Esophagus squamous epithelium (tissue), 5 donors: ENCODE results near the gene LOXL1. TPM values are rescaled to one million over a fixed set of nuclear protein-coding genes. Genes with fewer than 3 reads are reported as not detected.

Source experiments
- DNase-seq: peaks from one replicate; lab custom pipeline; 2025; lab: John Stamatoyannopoulos, UW
- H3K27ac ChIP-seq, 4 donors: fragments of 200-600 bp; sonication (generic); one replicate each; pipeline ENCODE4 v1.5.1; 2016 to 2019; ENCODE audit warnings: mild to moderate bottlenecking in 1 of 4
- H3K27me3 ChIP-seq, 4 donors: fragments of 200-600 bp; sonication (generic); 1 replicate in 3 of 4; 2 replicates in 1 of 4; pipeline versions ENCODE4 v1.5.1 to v1.6.0; 2017 to 2021; ENCODE audit warnings: antibody characterized with exemption in 1 of 4
- H3K36me3 ChIP-seq, 3 donors: fragments of 200-600 bp; sonication (generic); one replicate each; pipeline ENCODE4 v1.5.1; 2016 to 2019
- H3K4me1 ChIP-seq, 3 donors: fragments of 200-600 bp; sonication (generic); one replicate each; pipeline ENCODE4 v1.5.1; 2017 to 2019
- H3K4me3 ChIP-seq, 4 donors: fragments of 200-600 bp; sonication (generic); 1 replicate in 3 of 4; 2 replicates in 1 of 4; pipeline ENCODE4 v1.5.1; 2016 to 2019; ENCODE audit warnings: mild to moderate bottlenecking in 2 of 4, moderate library complexity in 1 of 4
- H3K9me3 ChIP-seq, 3 donors: fragments of 200-600 bp; sonication (generic); one replicate each; pipeline ENCODE4 v1.5.1; 2016 to 2019
- CTCF ChIP-seq, 6 experiments: fragments of 450-650 bp in 4 of 6; fragments of 200-600 bp in 2 of 6; sonication (generic) in 2 of 6; IDR thresholded peaks; one replicate each; pipeline ENCODE4 v1.5.1; 2016 to 2019; ENCODE audit warnings: antibody characterized with exemption in 6 of 6, mild to moderate bottlenecking in 4 of 6, moderate library complexity in 4 of 6
- POLR2A ChIP-seq, 4 donors: fragments of 450-650 bp; IDR thresholded peaks; one replicate each; pipeline ENCODE4 v1.6.1; 2017; ENCODE audit warnings: antibody characterized with exemption in 4 of 4, mild to moderate bottlenecking in 4 of 4, moderate library complexity in 3 of 4
- WGBS, 2 donors: methylation state at CpG; one replicate each; pipeline ENCODE4 v1.1.5; 2018; 5-methylcytosine and 5-hydroxymethylcytosine counted together
- intact Hi-C: fragments of 100-400 bp; cut with DNase I; formaldehyde crosslinking; loops from one replicate; pipeline ENCODE4 v1.15.0; 2022
- total RNA-seq, 4 donors: library from RNA; depleted of rRNA; stranded (reverse); fragments of >200 nt; gene quantifications; one replicate each; pipeline ENCODE4 v1.1.0, GENCODE V29; 2016
- donor health status: DM: yes; HTN: yes; CAD: no.

The LOXL1 gene
- total RNA-seq, 4 donors from 2014 or later = 4.3 to 7.7 (median 6.3) TPM

GRCh38 chr15:73996267-73996666 is 70.0 kb downstream of the LOXL1 start:
- 19 to 23% methylated on average over 2 of the region's 2 CpGs for WGBS, 2 donors
- Histone ChIP-seq H3K4me1 (peaks cover 48 to 90% (median 61%) of the 10 kb centered on the region in 3 donors), H3K36me3 (peaks cover 0 to 35% (median 4%) of the 10 kb centered on the region in 3 donors), H3K4me3 (peak overlapping the region in 3 of 4 donors; percentile 70 to 95 (median 90)), H3K9me3 (no peaks in the 10 kb centered on the region), H3K27ac (peak overlapping the region; percentile 95 to 99 (median 98)), H3K27me3 (no peaks in the 10 kb centered on the region)
- TF ChIP-seq CTCF (IDR thresholded peaks at IDR 0.05) (no peak), POLR2A (IDR thresholded peaks at IDR 0.05) (no peak)
- no peak for DNase-seq
- intact Hi-C loops = no loop called here

GRCh38 chr15:73996939-73997338 is 70.7 kb downstream of the LOXL1 start:
- Histone ChIP-seq H3K4me1 (peaks cover 42 to 86% (median 62%) of the 10 kb centered on the region in 3 donors), H3K36me3 (peaks cover 0 to 42% (median 4%) of the 10 kb centered on the region in 3 donors), H3K9me3 (no peaks in the 10 kb centered on the region), H3K27me3 (no peaks in the 10 kb centered on the region), H3K4me3 (peak overlapping the region; percentile 5 to 95 (median 80)), H3K27ac (peak overlapping the region; percentile 72 to 99 (median 96))
- intact Hi-C loops = no loop called here
- TF ChIP-seq CTCF (IDR thresholded peaks at IDR 0.05) (peak in 2 of 6 experiments; percentile 7 to 10), POLR2A (IDR thresholded peaks at IDR 0.05) (no peak)
- DNase-seq = no peak
- WGBS, 2 donors = 4 to 7% methylated on average over 5 of the region's 5 CpGs

GRCh38 chr15:73997986-73998385 is 71.7 kb downstream of the LOXL1 start:
- peak overlapping the region in 3 of 4 donors; percentile 70 to 95 (median 90) for H3K4me3 ChIP-seq
- intact Hi-C loops = no loop called here
- peaks cover 34 to 86% (median 61%) of the 10 kb centered on the region in 3 donors for H3K4me1 ChIP-seq
- TF ChIP-seq POLR2A (IDR thresholded peaks at IDR 0.05) = no peak
- peak in 5 of 6 experiments; percentile 41 to 83 (median 54) for TF ChIP-seq CTCF (IDR thresholded peaks at IDR 0.05)
- no peak for DNase-seq
- peaks cover 4 to 50% (median 4%) of the 10 kb centered on the region in 3 donors for H3K36me3 ChIP-seq
- WGBS, 2 donors = 51 to 79% methylated on average over 7 to 14 of the region's 27 CpGs
- H3K27ac ChIP-seq = peak overlapping the region; percentile 72 to 99 (median 96)
- H3K27me3 ChIP-seq = no peaks in the 10 kb centered on the region
- no peaks in the 10 kb centered on the region for H3K9me3 ChIP-seq

Other genes with a start within 250 kb of the LOXL1 start
- gene CD276, start 242.1 kb upstream of the LOXL1 start, total RNA-seq = 10 to 100 TPM; 12.9 to 21.9 (median 19.1) TPM
- gene INSYN1, start 173.1 kb upstream of the LOXL1 start, total RNA-seq = 10 to 100 TPM in 2 of 4 donors, 1 to 10 TPM in 1, under 1 TPM in 1; 0.38 to 20.9 (median 9.3) TPM
- gene TBC1D21, start 52.9 kb upstream of the LOXL1 start, total RNA-seq = not detected
- gene STOML1, start 65.8 kb downstream of the LOXL1 start, total RNA-seq = 10 to 100 TPM in 2 of 4 donors, 1 to 10 TPM in 2; 8.3 to 14.8 (median 11.1) TPM
- 10 to 100 TPM; 34.0 to 52.3 (median 44.5) TPM for gene PML, start 68.3 kb downstream of the LOXL1 start, total RNA-seq
- not detected for gene GOLGA6A, start 156.1 kb downstream of the LOXL1 start, total RNA-seq
- gene ISLR2, start 204.1 kb downstream of the LOXL1 start, total RNA-seq = under 1 TPM in 2 of 4 donors, not detected in 2; 0.13 to 0.76 TPM
- gene ISLR, start 247.2 kb downstream of the LOXL1 start, total RNA-seq = 10 to 100 TPM in 2 of 4 donors, 1 to 10 TPM in 1, under 1 TPM in 1; 0.91 to 38.0 (median 11.0) TPM